Neural crest cell (in vitro differentiated cells): ENCODE measurements around the gene FCHO2. TPM values are rescaled to one million over a fixed set of nuclear protein-coding genes. Genes with fewer than 3 reads are reported as not detected.

Experiments
- DNase-seq: peaks from one replicate; pipeline ENCODE4 v3.0.0; 2021; ENCODE audit warnings: low read depth, mixed read lengths, low spot score
- H3K27ac Mint-ChIP-seq: one replicate; pipeline ENCODE4 v1.8.0; 2021; ENCODE audit warnings: mild to moderate bottlenecking, mixed read lengths; ENCODE audit not compliant: unreplicated experiment
- H3K27me3 Mint-ChIP-seq: 2 replicates; pipeline ENCODE4 v1.8.0; 2021; ENCODE audit warnings: low read depth, mild to moderate bottlenecking, mixed read lengths
- H3K36me3 Mint-ChIP-seq: 2 replicates; pipeline ENCODE4 v1.8.0; 2021; ENCODE audit warnings: low read depth, mild to moderate bottlenecking, mixed read lengths
- H3K4me1 Mint-ChIP-seq: 2 replicates; pipeline ENCODE4 v1.8.0; 2021; ENCODE audit warnings: mixed read lengths
- H3K4me3 Mint-ChIP-seq: one replicate; pipeline ENCODE4 v1.8.0; 2021; ENCODE audit warnings: mild to moderate bottlenecking, mixed read lengths
- H3K9me3 Mint-ChIP-seq: 2 replicates; pipeline ENCODE4 v1.8.0; 2021; ENCODE audit warnings: mixed read lengths
- CTCF ChIP-seq: fragments of 200-600 bp; sonication (generic); conservative IDR thresholded peaks from 2 replicates; pipeline ENCODE4 v1.5.0; 2021; ENCODE audit warnings: antibody characterized with exemption, mild to moderate bottlenecking
- long read RNA-seq: library from polyadenylated mRNA; unstranded; transcript quantifications from one replicate; pipeline ENCODE4 v2.0.0, GENCODE V29; 2020
- total RNA-seq: library from RNA; stranded (reverse); gene quantifications from 2 replicates; pipeline ENCODE4 v1.2.1, GENCODE V29; 2021

The FCHO2 gene, protein sequence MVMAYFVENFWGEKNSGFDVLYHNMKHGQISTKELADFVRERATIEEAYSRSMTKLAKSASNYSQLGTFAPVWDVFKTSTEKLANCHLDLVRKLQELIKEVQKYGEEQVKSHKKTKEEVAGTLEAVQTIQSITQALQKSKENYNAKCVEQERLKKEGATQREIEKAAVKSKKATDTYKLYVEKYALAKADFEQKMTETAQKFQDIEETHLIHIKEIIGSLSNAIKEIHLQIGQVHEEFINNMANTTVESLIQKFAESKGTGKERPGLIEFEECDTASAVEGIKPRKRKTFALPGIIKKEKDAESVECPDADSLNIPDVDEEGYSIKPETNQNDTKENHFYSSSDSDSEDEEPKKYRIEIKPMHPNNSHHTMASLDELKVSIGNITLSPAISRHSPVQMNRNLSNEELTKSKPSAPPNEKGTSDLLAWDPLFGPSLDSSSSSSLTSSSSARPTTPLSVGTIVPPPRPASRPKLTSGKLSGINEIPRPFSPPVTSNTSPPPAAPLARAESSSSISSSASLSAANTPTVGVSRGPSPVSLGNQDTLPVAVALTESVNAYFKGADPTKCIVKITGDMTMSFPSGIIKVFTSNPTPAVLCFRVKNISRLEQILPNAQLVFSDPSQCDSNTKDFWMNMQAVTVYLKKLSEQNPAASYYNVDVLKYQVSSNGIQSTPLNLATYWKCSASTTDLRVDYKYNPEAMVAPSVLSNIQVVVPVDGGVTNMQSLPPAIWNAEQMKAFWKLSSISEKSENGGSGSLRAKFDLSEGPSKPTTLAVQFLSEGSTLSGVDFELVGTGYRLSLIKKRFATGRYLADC
- total RNA-seq = 11.1 and 14.6 TPM in 2 replicates
- long read RNA-seq, partial matches to known transcripts = 2 of 5 reads
- long read RNA-seq, other reads (novel, unspliced or antisense) = 3 of 5 reads

DNA sequence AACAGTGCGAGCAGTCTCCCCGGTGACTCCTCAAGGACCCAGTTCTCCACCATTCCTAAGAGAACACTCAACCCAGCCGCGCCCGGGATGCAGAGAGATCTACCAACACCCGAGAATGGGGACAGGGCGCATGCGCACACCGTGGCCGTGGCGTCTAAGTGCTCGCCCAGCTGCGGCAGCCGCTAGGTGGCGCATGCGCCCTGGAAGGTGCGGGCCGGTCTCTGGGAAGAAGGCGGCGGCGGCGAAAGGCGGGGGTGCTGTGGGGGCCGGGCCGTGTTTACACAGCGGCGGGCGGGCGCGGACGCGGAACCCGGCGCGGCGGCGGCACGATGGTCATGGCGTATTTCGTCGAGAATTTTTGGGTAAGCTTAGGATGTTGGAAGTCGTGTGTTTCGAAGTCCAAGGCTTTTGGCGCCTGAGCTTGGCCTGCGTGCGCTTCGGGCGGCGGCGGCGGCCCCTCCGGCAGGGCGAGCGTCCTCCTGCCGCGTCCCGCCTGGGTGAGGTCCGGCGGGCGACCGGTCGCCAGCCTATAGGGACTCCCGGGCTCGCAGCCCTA is at the start of gene FCHO2:
FCHO2 (plus strand) TSS at position 274 of the 556 bp plus-strand sequence; CDS start at position 330, 56 bp downstream.
- peak; percentile 99 for DNase-seq
- peaks cover 4% of the 10 kb centered on the region for H3K27me3 Mint-ChIP-seq
- H3K4me3 Mint-ChIP-seq = peak within 1 kb of the TSS; percentile 95
- TF ChIP-seq CTCF = peak; percentile 86
- no peaks in the 10 kb centered on the region for H3K9me3 Mint-ChIP-seq
- no peaks in the 10 kb centered on the region for H3K36me3 Mint-ChIP-seq
- peak within 1 kb of the TSS; percentile 97 for H3K27ac Mint-ChIP-seq
- H3K4me1 Mint-ChIP-seq = peaks cover 34% of the 10 kb centered on the region

DNA sequence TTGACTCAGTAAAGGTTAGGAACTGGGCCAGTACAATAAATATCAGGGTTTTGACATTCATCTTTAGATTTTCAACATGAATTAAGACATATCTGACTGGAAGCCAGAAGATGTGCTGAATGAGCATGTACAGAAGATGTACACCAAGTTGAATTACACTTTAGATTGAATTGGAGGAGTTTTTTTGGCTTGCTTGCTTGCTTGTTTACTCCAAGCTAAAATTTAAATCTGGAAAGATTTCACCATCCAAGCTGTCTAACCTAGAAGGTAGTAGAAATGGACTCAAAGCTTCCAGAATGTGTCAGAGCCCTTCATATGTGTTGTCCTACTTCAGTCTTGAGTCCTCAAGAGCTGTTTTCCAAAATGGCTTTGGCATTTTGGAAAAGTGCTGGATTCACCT is 49.0 kb upstream of the FCHO2 start:
- H3K36me3 Mint-ChIP-seq = peaks cover 38% of the 10 kb centered on the region
- no peak overlapping the region for H3K4me3 Mint-ChIP-seq
- no peaks in the 10 kb centered on the region for H3K4me1 Mint-ChIP-seq

DNA sequence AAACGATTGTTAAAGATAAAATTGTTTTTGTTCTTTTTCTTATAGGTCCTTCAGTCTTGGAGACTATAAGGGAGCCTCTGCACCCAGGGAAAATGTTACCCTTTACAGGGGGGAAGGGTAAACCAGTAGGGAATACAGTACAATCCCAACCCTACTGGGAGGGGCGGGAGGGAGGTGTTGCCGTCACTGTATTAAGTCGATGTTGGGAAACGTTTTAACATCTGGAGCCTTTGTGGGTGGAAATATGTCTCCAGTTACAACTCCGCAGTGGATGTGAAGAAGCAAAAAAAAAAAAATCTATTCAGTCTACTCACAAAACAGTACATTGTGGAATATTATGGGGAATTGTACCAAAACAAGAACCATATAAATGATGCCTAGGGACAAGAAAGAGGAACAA is 47.2 kb upstream of the FCHO2 start:
- no peaks in the 10 kb centered on the region for H3K4me1 Mint-ChIP-seq
- DNase-seq = no peak
- peak overlapping the region; percentile 78 for H3K27ac Mint-ChIP-seq
- H3K4me3 Mint-ChIP-seq = no peak overlapping the region
- H3K27me3 Mint-ChIP-seq = no peaks in the 10 kb centered on the region
- peaks cover 31% of the 10 kb centered on the region for H3K36me3 Mint-ChIP-seq
- TF ChIP-seq CTCF = no peak
- H3K9me3 Mint-ChIP-seq = no peaks in the 10 kb centered on the region

More for the DNA sequence above, 49.0 kb upstream of the FCHO2 start:
- no peaks in the 10 kb centered on the region for H3K27me3 Mint-ChIP-seq
- no peak overlapping the region for H3K27ac Mint-ChIP-seq
- no peaks in the 10 kb centered on the region for H3K9me3 Mint-ChIP-seq
- no peak for DNase-seq
- no peak for TF ChIP-seq CTCF

DNA sequence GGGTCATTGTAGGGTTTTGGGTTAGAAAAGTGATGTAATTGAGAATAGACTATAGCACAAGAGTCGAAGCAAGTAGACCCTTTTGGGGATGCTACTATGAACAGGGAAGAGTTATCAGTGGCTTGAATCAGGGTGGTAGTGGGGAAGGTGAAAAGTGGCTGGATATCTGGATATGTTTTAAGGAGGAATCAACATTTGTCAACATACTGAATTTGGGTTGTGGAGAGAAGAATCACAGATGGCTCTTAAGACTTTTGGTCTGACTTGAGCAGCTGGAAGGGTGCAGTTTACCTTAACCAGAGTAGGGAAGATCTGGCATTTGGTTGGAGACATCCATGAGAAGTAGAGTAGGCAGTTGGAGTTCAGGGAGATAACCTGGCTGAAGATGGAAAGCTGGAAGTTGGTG is 38.5 kb upstream of the FCHO2 start:
- Mint-ChIP-seq H3K27ac (no peak overlapping the region), H3K4me1 (no peaks in the 10 kb centered on the region), H3K9me3 (no peaks in the 10 kb centered on the region), H3K36me3 (peaks cover 3% of the 10 kb centered on the region), H3K4me3 (no peak overlapping the region), H3K27me3 (no peaks in the 10 kb centered on the region)
- TF ChIP-seq CTCF = no peak
- DNase-seq = no peak

DNA sequence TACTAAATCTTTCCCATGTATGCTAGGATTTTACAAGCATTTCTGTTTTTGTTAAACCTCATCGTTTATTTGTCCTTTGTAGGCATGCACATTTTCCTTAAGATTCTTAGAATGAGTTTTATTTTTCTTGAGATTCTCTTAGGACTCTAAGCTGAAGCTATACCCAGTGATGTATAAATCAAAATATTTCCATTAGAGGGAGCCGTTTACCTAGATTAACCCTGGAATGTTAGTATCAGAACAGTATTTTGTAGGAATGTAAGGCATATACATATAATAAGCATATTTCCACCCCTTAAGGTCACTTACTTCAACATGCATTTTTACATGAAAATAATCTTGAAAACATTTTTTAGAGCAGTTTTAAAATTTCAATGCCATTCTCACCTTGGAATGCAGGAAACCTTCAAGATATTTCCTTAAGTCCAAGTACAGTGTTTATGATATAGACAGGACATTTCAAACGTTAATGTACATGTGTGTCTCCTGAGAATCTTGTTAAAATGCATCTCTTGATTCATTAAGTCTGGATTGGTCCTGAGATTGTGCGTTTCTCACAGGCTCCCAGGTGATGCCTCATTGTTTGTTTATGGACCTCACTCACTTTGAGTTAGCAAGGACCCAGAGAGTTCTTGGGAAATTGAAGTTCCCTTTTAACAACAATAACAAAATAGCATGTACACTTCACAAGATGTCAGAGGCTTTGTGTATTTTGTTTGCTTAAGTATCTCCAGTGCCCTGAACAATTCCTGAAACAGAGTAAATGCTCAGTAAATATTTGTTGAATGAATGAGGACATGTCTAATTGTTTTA is 34.9 kb upstream of the FCHO2 start:
- no peaks in the 10 kb centered on the region for H3K27me3 Mint-ChIP-seq
- H3K4me3 Mint-ChIP-seq = no peak overlapping the region
- H3K4me1 Mint-ChIP-seq = no peaks in the 10 kb centered on the region
- DNase-seq = no peak
- peaks cover 3% of the 10 kb centered on the region for H3K36me3 Mint-ChIP-seq
- TF ChIP-seq CTCF = peak; percentile 61
- no peak overlapping the region for H3K27ac Mint-ChIP-seq
- H3K9me3 Mint-ChIP-seq = peaks cover under 1% of the 10 kb centered on the region
